Cardiac muscle cell (in vitro differentiated cells and primary cell): Measurements from ENCODE around the gene PPDPF. TPM values are rescaled to one million over a fixed set of nuclear protein-coding genes. Genes with fewer than 3 reads are reported as not detected.
A peak's percentile ranks its signal among the peaks of the same experiment; 100 is the strongest.

ENCODE experiments used
- DNase-seq, 2 donors: peaks; one replicate each; pipeline versions ENCODE4 v3.0.0 to v3.0.0-alpha.2; 2010 to 2017; ENCODE audit warnings: low read depth in 1 of 2, low spot score in 1 of 2
- H3K27ac ChIP-seq: fragments of 200-600 bp; sonication (generic); 2 replicates; pipeline ENCODE4 v1.5.1; 2016
- H3K27me3 ChIP-seq: fragments of 200-600 bp; sonication (generic); 2 replicates; pipeline ENCODE4 v1.6.0; 2016; ENCODE audit warnings: control low read depth
- H3K36me3 ChIP-seq: fragments of 200-600 bp; sonication (generic); 2 replicates; pipeline ENCODE4 v1.5.1; 2016; ENCODE audit warnings: control low read depth
- H3K4me1 ChIP-seq: fragments of 200-600 bp; sonication (generic); 2 replicates; pipeline ENCODE4 v1.8.1; 2017; ENCODE audit warnings: low read depth, mild to moderate bottlenecking, mixed run types
- H3K4me3 ChIP-seq: fragments of 200-600 bp; sonication (generic); 2 replicates; pipeline ENCODE4 v1.5.1; 2016; ENCODE audit warnings: mild to moderate bottlenecking
- H3K9me3 ChIP-seq: fragments of 200-600 bp; sonication (generic); 2 replicates; pipeline ENCODE4 v1.5.1; 2017; ENCODE audit warnings: low read depth, mild to moderate bottlenecking, control low read depth
- polyA plus RNA-seq: library from polyadenylated mRNA; unstranded; fragments of >200 nt; fragmentation: Nextera tagmentation; extraction: Ambion mirVana; gene quantifications from 2 replicates; pipeline ENCODE4 v1.2.1, GENCODE V29; 2016
- total RNA-seq: library from RNA; depleted of rRNA; stranded (reverse); fragments of >200 nt; gene quantifications from 2 replicates; pipeline ENCODE4 v1.2.3, GENCODE V29; 2016
- TF ChIP-seq, protein P1 (sequence below): IDR thresholded peaks from 2 replicates; pipeline ENCODE4 v1.5.1; 2012; ENCODE audit warnings: low read depth, mild to moderate bottlenecking, low read length

Gene PPDPF
- total and polyA plus RNA-seq, 2 experiments from 2014 or later = 265 to 368 TPM

GRCh38 chr20:63565021-63565698 lies 44.6 kb downstream of the PPDPF start:
- TF ChIP-seq, protein P1, sequence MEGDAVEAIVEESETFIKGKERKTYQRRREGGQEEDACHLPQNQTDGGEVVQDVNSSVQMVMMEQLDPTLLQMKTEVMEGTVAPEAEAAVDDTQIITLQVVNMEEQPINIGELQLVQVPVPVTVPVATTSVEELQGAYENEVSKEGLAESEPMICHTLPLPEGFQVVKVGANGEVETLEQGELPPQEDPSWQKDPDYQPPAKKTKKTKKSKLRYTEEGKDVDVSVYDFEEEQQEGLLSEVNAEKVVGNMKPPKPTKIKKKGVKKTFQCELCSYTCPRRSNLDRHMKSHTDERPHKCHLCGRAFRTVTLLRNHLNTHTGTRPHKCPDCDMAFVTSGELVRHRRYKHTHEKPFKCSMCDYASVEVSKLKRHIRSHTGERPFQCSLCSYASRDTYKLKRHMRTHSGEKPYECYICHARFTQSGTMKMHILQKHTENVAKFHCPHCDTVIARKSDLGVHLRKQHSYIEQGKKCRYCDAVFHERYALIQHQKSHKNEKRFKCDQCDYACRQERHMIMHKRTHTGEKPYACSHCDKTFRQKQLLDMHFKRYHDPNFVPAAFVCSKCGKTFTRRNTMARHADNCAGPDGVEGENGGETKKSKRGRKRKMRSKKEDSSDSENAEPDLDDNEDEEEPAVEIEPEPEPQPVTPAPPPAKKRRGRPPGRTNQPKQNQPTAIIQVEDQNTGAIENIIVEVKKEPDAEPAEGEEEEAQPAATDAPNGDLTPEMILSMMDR = no peak

DNA sequence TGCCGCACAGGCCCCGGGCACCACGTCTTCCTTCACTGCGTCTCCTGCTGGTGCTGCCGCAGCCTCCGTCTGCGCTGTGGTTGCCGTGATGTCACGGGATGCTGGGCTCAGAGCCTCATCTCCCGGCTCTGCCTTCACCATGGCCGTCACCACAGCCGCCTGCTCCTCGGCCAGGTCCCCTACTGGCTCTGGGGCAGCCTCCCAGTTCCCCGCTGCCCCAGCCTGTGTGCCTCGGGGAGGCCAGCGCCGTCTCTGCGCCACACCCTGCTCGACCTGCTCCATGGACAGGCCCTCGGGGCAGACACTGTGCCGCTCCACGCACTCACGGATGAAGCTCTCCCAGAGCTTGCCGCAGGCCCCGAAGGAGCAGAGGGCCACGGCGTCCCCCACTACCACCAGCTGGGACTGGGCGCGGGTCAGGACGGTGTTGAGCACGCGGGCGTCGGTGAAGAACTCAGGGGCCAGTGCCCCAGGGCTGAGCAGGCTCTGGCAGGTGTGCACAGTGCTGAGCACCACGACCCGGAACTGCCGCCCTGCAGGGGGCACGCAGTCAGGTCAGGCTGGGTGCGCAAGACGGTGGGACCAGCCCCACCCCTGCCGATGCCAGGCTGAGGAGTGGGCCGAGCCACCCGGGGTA lies 45.3 kb downstream of the PPDPF start:
- no peaks in the 10 kb centered on the region for H3K9me3 ChIP-seq
- TF ChIP-seq, protein P1 = no peak
- no peaks in the 10 kb centered on the region for H3K36me3 ChIP-seq
- H3K4me1 ChIP-seq = no peaks in the 10 kb centered on the region
- no peaks in the 10 kb centered on the region for H3K27me3 ChIP-seq
- no peak for DNase-seq
- H3K4me3 ChIP-seq = no peak overlapping the region
- H3K27ac ChIP-seq = no peak overlapping the region

More at GRCh38 chr20:63565021-63565698, 44.6 kb downstream of the PPDPF start:
- H3K4me3 ChIP-seq = no peak overlapping the region
- H3K27me3 ChIP-seq = no peaks in the 10 kb centered on the region
- no peaks in the 10 kb centered on the region for H3K4me1 ChIP-seq
- no peak for DNase-seq
- no peak overlapping the region for H3K27ac ChIP-seq
- H3K36me3 ChIP-seq = no peaks in the 10 kb centered on the region
- no peaks in the 10 kb centered on the region for H3K9me3 ChIP-seq

GRCh38 chr20:63566395-63567135 lies 46.0 kb downstream of the PPDPF start:
- Histone ChIP-seq H3K27me3 (no peaks in the 10 kb centered on the region), H3K27ac (no peak overlapping the region), H3K36me3 (no peaks in the 10 kb centered on the region), H3K4me1 (no peaks in the 10 kb centered on the region), H3K4me3 (no peak overlapping the region), H3K9me3 (no peaks in the 10 kb centered on the region)
- DNase-seq = no peak
- TF ChIP-seq, protein P1 = no peak

DNA sequence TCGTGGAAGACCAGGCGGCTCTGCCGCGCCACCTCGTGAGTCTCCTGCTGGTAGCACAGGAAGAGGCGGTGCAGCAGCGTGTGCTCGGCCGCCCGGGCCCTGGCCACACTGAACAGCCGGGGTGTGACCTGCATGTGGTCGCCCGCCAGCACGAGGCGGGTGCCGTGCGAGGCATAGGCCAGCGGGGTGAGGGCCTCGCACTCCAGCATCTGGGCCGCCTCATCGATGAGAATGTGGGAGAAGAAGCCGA lies 46.5 kb downstream of the PPDPF start:
- no peaks in the 10 kb centered on the region for H3K36me3 ChIP-seq
- no peaks in the 10 kb centered on the region for H3K4me1 ChIP-seq
- H3K4me3 ChIP-seq = no peak overlapping the region
- TF ChIP-seq, protein P1 = no peak
- no peaks in the 10 kb centered on the region for H3K9me3 ChIP-seq
- H3K27me3 ChIP-seq = no peaks in the 10 kb centered on the region
- DNase-seq = no peak
- no peak overlapping the region for H3K27ac ChIP-seq

DNA sequence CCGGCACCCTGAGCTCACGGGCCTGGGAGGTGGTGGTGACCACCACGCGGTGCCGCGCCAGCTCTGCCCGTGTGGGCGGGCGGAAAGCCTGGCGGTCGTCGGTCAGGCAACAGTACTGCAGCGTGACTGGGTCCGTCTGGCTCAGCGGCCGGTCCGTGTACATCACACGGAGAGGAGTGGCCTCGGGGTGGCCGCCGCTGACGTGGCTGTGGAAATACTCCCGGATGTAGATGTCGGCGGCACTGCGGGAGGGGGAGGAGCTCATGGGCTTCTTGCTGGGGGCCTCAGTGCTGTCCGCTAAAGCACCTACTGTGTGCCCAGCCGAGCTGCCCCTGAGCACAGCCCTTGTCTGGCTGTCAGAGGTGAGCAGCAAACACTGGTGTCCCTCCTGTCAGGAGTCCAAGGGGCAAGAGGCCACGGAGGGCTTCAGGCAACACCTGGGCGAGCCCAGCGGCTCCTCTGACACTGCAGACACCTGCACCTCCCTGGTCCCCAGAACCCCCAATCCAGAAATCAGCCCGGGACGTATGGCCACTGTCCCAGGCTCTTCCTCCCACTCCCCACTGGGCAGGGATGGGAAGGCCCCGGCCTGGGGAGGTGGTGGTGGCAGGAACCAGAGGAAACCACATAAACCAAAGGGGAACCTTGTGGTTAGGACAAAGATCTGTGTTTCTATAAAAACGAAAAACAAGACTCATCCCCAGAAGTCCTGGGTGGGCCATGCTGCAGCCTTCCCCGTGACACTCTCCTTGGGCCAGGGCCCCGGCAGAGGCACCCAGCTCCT lies 47.0 kb downstream of the PPDPF start:
- no peaks in the 10 kb centered on the region for H3K36me3 ChIP-seq
- TF ChIP-seq, protein P1 = no peak
- peak in 1 of 2 donors; percentile 17 for DNase-seq

More for the DNA sequence above, 47.0 kb downstream of the PPDPF start:
- H3K4me1 ChIP-seq = no peaks in the 10 kb centered on the region
- no peak overlapping the region for H3K27ac ChIP-seq
- H3K27me3 ChIP-seq = no peaks in the 10 kb centered on the region
- H3K4me3 ChIP-seq = no peak overlapping the region
- no peaks in the 10 kb centered on the region for H3K9me3 ChIP-seq
